Peyer's patch (tissue), 4 donors: ENCODE results near the gene ZFP36L2. TPM values are rescaled to one million over a fixed set of nuclear protein-coding genes. Genes with fewer than 3 reads are reported as not detected.

ENCODE experiments used
- DNase-seq, 3 donors: peaks; one replicate each; pipeline ENCODE4 v3.0.0-alpha.2; 2017 to 2019
- H3K27ac ChIP-seq, 4 donors: fragments of 200-600 bp; sonication (generic); one replicate each; pipeline ENCODE4 v1.5.1; 2016 to 2019
- H3K27me3 ChIP-seq, 2 donors: fragments of 200-600 bp; sonication (generic); one replicate each; pipeline ENCODE4 v1.5.1; 2019
- H3K36me3 ChIP-seq, 3 donors: fragments of 200-600 bp; sonication (generic); one replicate each; pipeline ENCODE4 v1.5.1; 2016 to 2019
- H3K4me1 ChIP-seq, 4 donors: fragments of 200-600 bp; sonication (generic); one replicate each; pipeline ENCODE4 v1.5.1; 2016 to 2019
- H3K4me3 ChIP-seq, 4 donors: fragments of 200-600 bp; sonication (generic); 1 replicate in 3 of 4; 2 replicates in 1 of 4; pipeline ENCODE4 v1.5.1; 2016 to 2019; ENCODE audit warnings: mild to moderate bottlenecking in 1 of 4
- H3K9me3 ChIP-seq, 4 donors: fragments of 200-600 bp; sonication (generic); one replicate each; pipeline ENCODE4 v1.5.1; 2016 to 2019; ENCODE audit warnings: mild to moderate bottlenecking in 1 of 4
- POLR2A ChIP-seq, 2 donors: fragments of 450-650 bp; IDR thresholded peaks; one replicate each; pipeline ENCODE4 v1.5.1; 2017; ENCODE audit warnings: antibody characterized with exemption in 2 of 2, mild to moderate bottlenecking in 2 of 2, moderate library complexity in 2 of 2
- total RNA-seq, 4 donors: library from RNA; depleted of rRNA; stranded (reverse); fragments of >200 nt; gene quantifications; one replicate each; pipeline ENCODE4 v1.1.0, GENCODE V29; 2016
- TF ChIP-seq, protein P1 (sequence below), 6 experiments: fragments of 450-650 bp in 4 of 6; fragments of 200-600 bp in 2 of 6; sonication (generic) in 1 of 6; IDR thresholded peaks; one replicate each; pipeline ENCODE4 v1.5.1; 2017 to 2019; ENCODE audit warnings: antibody characterized with exemption in 6 of 6, mild to moderate bottlenecking in 3 of 6, moderate library complexity in 1 of 6

Gene ZFP36L2
- total RNA-seq, 4 donors from 2014 or later = 90.4 to 227 (median 148) TPM

DNA sequence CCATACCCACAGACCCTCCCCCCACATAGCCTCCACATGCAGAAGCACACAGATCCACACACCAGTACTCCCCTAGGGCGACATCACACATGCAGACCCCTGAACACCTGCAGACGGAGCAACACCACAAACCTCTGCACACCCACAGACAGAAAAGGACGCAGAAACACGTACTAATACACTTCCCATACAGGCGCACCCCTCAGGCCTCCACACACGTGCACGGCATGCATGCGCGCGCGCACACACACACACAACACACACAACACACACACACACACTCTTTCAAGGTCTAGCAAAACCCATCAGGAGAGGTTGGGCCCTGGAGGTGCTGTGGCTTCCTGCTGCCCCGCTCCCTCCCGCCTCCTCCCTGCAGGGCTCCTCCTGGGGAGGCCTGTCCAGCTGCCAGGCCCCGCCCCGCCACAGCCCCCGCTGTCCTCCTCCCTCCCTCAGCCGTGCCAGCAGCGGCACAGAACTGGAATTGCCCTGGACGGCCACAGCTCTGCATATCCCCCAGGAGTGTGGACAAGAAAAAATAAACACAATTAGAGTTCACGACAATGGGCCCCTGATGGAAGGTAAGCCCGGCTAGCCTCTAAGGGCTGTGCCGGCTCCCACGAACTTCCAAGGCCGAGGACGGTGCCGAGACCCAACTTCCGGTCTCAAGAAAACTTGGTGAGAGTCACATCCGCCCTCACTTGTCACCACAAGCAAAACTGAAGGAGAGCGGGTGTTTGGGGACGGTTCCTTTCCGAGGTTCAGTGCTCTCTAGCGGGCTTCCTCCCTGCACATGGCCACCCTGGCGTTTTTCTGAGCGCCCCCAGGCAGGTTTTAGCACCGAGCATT lies 6.8 kb downstream of the ZFP36L2 start:
- Histone ChIP-seq H3K27ac (peak overlapping the region; percentile 94 to 100 (median 100)), H3K9me3 (no peaks in the 10 kb centered on the region), H3K4me1 (peaks cover 2 to 34% (median 17%) of the 10 kb centered on the region in 4 donors), H3K27me3 (no peaks in the 10 kb centered on the region), H3K4me3 (peak overlapping the region; percentile 74 to 95 (median 84)), H3K36me3 (peaks cover 0 to 24% (median under 1%) of the 10 kb centered on the region in 3 donors)
- peak; percentile 73 to 77 for TF ChIP-seq POLR2A (IDR thresholded peaks at IDR 0.05)
- TF ChIP-seq, protein P1, sequence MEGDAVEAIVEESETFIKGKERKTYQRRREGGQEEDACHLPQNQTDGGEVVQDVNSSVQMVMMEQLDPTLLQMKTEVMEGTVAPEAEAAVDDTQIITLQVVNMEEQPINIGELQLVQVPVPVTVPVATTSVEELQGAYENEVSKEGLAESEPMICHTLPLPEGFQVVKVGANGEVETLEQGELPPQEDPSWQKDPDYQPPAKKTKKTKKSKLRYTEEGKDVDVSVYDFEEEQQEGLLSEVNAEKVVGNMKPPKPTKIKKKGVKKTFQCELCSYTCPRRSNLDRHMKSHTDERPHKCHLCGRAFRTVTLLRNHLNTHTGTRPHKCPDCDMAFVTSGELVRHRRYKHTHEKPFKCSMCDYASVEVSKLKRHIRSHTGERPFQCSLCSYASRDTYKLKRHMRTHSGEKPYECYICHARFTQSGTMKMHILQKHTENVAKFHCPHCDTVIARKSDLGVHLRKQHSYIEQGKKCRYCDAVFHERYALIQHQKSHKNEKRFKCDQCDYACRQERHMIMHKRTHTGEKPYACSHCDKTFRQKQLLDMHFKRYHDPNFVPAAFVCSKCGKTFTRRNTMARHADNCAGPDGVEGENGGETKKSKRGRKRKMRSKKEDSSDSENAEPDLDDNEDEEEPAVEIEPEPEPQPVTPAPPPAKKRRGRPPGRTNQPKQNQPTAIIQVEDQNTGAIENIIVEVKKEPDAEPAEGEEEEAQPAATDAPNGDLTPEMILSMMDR (IDR thresholded peaks at IDR 0.05) = no peak
- peak; percentile 88 to 96 (median 96) for DNase-seq

DNA sequence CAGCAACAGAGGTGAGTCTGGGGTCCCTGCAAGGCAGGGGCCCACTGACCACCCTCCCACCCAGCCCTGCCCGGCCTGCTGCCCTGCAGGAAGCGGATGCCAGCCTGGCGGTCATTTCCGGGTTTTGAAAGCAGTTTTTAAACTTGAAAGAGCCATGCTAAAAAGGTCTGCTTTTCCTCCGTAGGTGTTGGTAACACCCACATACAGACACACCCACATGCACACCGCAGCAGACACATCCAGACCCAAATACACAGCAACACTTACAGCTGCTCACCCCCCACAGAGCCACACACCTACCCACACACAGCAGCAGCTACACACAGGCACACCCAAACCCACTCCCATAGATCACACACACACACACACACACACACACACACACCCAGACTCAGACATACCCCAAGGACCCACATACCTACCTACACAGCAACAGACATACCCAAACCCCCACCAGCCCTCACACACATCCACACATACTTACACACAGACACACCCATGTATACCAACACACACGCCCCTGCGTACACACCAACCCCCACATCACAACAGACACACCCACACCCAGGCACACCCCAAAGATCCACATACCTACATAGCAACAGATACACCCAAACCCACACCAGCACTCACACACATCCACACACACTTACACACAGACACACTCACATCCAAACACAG lies 7.6 kb downstream of the ZFP36L2 start:
- H3K27me3 ChIP-seq = no peaks in the 10 kb centered on the region
- DNase-seq = peak; percentile 82 to 95 (median 93)
- H3K4me1 ChIP-seq = peaks cover 2 to 34% (median 17%) of the 10 kb centered on the region in 4 donors
- peaks cover 0 to 17% (median 0%) of the 10 kb centered on the region in 3 donors for H3K36me3 ChIP-seq
- H3K27ac ChIP-seq = peak overlapping the region; percentile 94 to 100 (median 100)
- TF ChIP-seq, protein P1 (IDR thresholded peaks at IDR 0.05) = peak in 1 of 6 experiments; percentile 36
- TF ChIP-seq POLR2A (IDR thresholded peaks at IDR 0.05) = peak; percentile 21 to 28
- H3K4me3 ChIP-seq = peak overlapping the region; percentile 74 to 95 (median 84)
- no peaks in the 10 kb centered on the region for H3K9me3 ChIP-seq

DNA sequence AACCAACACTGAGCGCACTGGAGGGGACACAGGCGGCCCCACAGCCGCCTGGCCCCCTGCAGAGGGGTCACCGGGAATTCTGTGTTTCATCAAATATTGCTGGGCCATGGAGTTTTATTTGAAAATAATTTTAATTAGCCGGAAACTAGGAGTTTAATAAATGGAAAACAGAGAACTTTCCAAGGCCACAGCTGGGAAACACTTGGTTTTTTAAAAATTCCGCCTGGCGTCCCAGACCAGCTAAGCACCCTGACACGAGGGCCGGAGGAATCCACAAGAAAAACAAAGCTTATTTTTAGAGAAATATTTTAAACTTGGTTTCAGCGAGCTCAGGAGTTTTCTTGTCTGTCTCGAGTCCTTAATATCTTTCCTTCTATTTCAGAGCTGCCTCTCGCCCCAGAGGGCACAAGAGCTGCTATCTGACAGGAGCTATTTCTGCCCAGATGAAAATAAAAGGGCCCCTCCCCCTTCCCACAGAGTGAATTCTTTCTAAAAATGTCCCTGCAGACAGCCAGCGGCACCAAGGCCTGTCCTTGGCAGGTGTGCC lies 8.2 kb downstream of the ZFP36L2 start:
- no peak for DNase-seq
- H3K36me3 ChIP-seq = peaks cover 0 to 11% (median 0%) of the 10 kb centered on the region in 3 donors
- peak overlapping the region; percentile 94 to 100 (median 100) for H3K27ac ChIP-seq
- H3K4me1 ChIP-seq = peaks cover 2 to 34% (median 17%) of the 10 kb centered on the region in 4 donors
- TF ChIP-seq POLR2A (IDR thresholded peaks at IDR 0.05) = no peak
- TF ChIP-seq, protein P1 (IDR thresholded peaks at IDR 0.05) = no peak
- peak overlapping the region in 3 of 4 donors; percentile 74 to 95 (median 82) for H3K4me3 ChIP-seq
- no peaks in the 10 kb centered on the region for H3K9me3 ChIP-seq
- H3K27me3 ChIP-seq = no peaks in the 10 kb centered on the region

DNA sequence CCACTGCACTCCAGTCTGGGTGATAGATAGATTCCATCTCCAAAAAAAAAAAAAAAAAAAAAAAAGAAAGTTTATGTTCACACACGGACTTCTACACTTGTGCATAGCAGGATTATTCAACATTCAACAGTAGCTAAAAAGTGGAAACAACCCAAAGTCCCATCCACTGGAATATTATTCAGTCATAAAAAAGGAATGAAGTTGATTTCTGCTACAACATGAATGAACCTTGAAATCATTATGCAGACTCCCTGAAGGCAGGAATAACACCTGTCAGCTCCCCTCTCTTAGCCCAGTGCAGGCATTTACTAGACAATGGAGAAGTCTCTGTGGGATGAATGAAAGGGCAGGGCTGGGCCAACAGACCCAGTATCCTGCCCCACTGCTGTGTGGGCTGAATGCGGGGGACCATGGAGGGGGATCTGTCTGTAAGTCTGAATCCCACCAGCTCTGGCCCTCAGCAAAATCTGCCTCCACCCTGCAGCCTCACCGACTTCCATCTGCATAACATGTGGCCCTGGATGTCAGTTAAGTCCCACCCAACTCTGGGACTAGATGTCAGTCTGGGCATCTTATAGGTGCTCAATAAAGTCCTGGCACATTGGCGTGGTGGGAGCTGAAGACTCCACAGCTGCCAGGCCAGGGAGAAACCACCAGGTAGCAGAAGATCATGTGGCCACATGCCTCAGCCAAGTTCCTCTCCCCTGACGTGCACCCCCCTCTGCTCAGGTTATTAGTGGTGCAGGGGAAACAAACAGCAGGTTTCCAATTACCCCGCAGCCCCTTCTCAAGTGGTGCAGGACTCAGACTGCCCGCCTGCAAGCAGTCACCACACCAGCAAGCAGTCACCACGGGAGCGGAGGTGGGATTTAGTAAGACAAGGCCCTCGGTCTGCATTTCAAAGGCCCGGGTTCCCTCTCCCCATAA lies 8.9 kb downstream of the ZFP36L2 start:
- no peak overlapping the region for H3K4me3 ChIP-seq
- TF ChIP-seq, protein P1 (IDR thresholded peaks at IDR 0.05) = no peak
- peak in 1 of 2 donors; percentile 7 for TF ChIP-seq POLR2A (IDR thresholded peaks at IDR 0.05)
- peak in 2 of 3 donors; percentile 67 to 71 for DNase-seq
- no peaks in the 10 kb centered on the region for H3K27me3 ChIP-seq
- H3K36me3 ChIP-seq = peaks cover 0 to 3% (median 0%) of the 10 kb centered on the region in 3 donors
- H3K27ac ChIP-seq = peak overlapping the region; percentile 94 to 100 (median 100)
- H3K9me3 ChIP-seq = no peaks in the 10 kb centered on the region
- peaks cover 2 to 34% (median 17%) of the 10 kb centered on the region in 4 donors for H3K4me1 ChIP-seq
